Inflammatory macrophage (primary cell): Measurements from ENCODE around the gene SLC1A1.

ENCODE experiments used
- DNase-seq, 2 donors: peaks; one replicate each; pipeline ENCODE4 v3.0.0-alpha.2; 2020 to 2022
- total RNA-seq, 18 experiments: gene quantifications; one replicate each; lab custom pipeline; 2026; ENCODE audit warnings: mixed read lengths in 6 of 18, inconsistent platforms in 2 of 18; lab: John Stamatoyannopoulos, UW

SLC1A1 gene
- 0 to 0.10 (median 0) reads per million in 18 experiments for total RNA-seq

- DNase-seq: no peak
These were observed at the start of gene SLC1A1 for GRCh38 chr9:4489919-4490704. Gene SLC1A1 (plus strand): TSS chr9:4490468. CDS start chr9:4490680, 212 bp downstream.

- DNase-seq: no peak
These were observed 47.5 kb upstream of the SLC1A1 start for GRCh38 chr9:4442806-4443205.

- peak in 1 of 2 donors; percentile 3 for DNase-seq
These were observed 46.8 kb upstream of the SLC1A1 start for GRCh38 chr9:4443439-4443838.

GRCh38 chr9:4461437-4461836 lies 28.8 kb upstream of the SLC1A1 start:
- DNase-seq: no peak

DNA sequence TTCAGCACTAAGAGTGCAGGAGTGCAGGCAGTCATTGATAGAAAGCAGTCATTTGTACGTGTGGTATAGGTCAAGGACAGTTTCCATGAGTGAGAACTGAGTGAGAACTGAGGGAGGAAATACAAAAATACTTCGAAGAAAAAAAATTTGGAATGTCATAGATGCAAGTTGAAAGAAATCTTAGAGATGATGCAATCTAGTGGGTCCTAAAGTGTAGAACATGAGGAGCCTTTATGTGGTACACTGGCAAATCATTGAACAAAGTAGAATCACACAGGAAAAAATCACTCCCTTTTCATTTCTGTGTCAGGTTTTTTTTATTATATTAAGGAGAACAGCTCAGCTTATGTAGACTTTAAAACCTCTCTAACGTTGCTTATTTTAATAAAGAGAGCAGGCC lies 26.4 kb upstream of the SLC1A1 start:
- DNase-seq: no peak

DNA sequence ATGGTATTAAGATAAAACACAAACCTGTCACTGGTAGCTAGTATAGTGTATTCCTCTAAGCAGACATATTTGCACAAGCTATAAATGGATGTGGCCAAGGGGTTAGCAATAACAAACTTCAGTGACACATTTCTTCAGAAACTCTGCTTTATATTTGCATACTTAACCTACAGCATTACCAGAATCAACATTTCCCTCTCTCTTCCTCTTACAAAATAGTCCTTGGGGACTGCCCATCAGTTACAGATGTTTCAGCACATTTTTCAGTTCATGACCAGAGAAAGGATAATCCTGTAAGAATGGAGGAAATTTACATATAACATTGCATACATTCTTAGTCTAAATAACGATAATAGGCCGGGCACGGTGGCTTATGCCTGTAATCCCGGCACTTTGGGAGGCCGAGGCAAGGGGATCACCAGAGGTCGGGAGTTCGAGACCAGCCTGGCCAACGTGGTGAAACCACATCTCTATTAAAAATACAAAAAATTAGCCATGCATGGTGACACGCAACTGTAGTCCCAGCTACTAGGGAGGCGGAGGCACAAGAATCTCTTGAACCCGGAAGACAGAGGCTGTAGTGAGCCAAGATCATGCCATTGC lies 25.3 kb upstream of the SLC1A1 start:
- no peak for DNase-seq

DNA sequence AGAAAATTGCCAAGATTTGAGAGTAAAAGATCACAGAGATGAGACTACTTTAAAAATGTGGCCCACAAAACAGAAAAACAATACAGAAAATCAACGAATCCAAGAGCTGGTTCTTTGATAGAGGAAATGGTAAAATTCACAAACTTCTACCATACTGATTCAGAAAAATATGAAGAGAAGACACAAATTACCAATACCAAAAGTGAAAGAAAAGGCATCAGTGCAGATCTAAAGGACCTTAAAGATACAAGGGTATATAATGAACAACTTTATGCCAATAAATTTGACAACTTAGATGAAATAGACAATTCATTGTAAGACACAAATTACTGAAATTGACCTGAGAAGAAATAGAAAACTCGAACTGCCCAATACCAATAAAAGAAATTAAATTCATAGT lies 24.4 kb upstream of the SLC1A1 start:
- DNase-seq: no peak

GRCh38 chr9:4475301-4475700 lies 15.0 kb upstream of the SLC1A1 start:
- DNase-seq: no peak

DNA sequence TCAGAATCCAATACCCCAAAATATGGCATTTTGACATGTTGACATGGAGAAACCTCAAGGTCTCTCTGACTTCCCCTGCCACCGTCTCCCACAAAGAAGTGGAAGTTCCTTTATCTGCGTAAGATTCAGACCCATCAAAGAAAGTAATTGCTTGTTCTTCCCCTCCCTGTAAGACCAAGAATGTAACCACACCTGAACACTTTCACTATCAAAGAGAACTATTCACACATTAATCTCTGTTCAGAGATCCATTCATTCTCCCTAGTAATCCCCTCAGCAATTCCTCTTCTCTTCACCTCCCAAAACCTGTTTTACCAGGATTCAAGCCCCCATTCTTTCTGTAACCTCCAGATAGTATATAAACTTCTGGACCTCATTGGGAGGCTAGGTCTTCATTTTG lies 4.1 kb upstream of the SLC1A1 start:
- DNase-seq: no peak

DNA sequence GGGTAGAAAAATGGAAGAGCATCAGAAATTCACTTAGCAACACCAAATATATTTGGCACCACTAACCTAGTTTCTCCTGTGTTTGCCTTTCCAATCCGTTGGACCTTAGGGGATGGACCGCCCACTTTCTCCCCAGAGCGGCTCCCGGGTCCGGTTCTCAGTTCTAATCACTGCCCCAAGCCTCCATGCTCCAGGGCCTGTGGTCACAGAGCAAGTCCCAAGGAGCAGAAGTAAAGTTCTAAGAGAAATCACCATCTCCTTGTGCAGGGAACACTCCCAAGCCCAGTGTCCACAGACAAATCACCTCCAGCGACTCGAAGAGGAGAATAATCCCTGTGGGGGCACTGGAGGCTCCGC lies 728 bp upstream of the SLC1A1 start:
- no peak for DNase-seq

DNA sequence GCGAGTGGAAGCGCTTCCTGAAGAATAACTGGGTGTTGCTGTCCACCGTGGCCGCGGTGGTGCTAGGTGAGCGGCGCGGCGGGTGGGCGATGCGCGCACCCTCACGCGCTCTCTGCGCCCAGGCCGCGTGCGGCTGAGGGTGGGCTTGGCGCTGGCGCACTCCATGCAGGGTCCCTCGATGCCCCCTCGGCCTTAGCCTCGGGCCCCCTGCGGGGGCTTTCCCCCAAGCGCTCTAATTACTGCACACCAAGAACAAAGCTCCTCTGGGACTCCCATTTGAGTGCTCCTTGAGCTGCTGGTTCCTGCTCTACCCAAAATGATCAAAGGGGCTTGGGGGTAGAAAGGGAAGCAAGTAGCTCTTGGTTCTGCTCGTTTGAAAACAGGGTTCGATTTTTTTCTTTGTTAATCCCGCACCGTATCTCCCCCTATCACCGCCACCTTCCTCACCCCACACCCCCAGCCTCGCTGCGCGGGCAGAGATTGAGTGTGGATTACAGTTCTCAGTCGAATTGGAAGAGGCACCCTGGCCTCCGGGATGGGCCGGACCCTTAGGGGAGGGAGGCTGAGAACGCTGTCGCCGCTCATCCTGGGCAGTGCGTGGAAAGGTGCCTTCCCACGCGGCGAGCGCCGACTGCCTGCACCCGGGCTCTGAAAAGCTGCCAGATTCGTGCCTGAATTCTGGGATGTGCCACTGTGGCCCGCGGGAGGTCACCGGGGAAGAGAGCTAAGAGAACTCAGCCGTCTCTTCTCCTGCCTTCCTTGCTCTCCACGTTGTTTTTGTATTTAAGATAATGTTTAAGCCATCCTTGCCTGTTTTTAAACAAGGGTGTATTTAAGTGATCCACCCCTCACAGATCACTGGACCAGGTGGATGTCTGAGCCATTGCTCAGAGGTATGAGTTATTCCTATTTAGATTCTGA lies 697 bp downstream of the SLC1A1 start:
- no peak for DNase-seq

DNA sequence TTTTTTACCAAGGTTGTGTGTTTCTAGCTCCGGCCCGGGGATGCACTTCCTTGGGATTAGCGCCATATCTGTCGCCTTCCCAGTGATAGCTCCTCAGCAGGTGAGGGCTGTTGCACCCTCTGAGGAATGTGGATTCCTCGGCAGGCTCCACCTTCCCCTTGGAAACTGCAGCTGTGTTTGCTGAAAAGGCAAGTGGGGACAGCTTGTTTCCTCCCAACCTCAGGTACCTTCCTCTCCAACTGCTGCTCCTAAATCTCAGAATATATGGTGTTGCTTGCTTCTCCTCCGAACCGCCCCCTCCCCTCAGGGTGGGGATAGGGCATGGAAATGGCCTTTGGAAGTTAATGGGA lies 1.3 kb downstream of the SLC1A1 start:
- no peak for DNase-seq

DNA sequence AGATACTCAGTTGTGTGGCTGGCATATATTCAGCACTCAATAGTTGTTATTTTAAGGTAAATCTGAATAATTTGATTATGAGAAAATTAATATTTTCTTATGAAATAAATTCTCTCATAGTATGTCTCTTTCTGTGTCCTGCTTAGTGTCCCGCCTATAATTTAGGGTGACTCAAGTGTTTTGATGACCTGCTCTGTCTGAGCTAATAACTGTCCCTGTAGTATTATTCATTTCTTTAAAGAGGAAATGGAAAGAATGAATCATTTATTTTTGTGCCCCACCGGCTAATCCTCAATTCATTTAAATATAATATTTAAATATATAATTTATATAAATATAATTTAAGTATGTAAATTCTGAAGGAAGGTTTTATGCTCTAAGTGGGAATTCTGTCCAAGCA lies 4.1 kb downstream of the SLC1A1 start:
- no peak for DNase-seq

DNA sequence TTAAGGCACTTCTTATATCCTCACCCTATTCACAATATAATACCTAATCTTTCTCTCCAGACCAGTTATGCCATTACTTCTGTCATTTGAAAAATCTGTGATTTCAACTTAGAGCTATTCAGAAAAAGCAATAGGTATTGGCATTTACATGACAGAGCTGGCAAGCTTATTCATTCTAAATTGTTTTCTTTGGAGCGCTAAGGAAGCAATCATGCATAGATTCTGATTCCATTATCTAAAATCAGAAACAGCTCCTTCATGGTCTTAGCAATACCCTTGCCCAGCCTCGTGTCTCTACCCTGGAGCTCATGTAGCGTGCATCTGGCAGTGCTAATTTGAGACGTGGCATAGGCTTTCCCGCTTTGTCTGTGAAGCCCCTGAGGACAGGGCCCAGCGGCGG lies 4.5 kb downstream of the SLC1A1 start:
- DNase-seq: no peak

- DNase-seq: no peak
These were observed 5.3 kb downstream of the SLC1A1 start for GRCh38 chr9:4495537-4495936.

- DNase-seq: no peak
These were observed 6.2 kb downstream of the SLC1A1 start for GRCh38 chr9:4496497-4496896.

DNA sequence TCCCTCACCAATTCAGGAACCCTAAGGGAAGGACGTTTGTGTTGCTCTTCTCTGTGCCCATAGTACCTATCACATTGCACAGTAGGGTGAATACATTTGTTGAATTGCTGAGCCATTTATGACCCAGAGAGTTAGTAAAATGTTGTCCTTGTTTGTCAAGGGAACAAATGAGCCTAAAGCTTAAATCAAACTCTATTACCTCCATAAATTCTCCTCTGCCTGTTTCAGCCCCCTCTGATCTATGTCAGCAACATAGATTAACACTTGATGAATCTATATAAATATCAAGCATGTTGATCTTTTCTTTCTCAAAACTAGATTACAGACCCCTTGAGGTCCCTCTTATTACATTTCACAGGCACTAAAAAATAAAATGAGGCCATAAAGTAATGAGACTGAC lies 7.1 kb downstream of the SLC1A1 start:
- no peak for DNase-seq

- no peak for DNase-seq
These were observed 7.6 kb downstream of the SLC1A1 start for GRCh38 chr9:4497855-4498254.

GRCh38 chr9:4499917-4500316 lies 9.6 kb downstream of the SLC1A1 start:
- no peak for DNase-seq

GRCh38 chr9:4501147-4501507 lies 10.9 kb downstream of the SLC1A1 start:
- no peak for DNase-seq

DNA sequence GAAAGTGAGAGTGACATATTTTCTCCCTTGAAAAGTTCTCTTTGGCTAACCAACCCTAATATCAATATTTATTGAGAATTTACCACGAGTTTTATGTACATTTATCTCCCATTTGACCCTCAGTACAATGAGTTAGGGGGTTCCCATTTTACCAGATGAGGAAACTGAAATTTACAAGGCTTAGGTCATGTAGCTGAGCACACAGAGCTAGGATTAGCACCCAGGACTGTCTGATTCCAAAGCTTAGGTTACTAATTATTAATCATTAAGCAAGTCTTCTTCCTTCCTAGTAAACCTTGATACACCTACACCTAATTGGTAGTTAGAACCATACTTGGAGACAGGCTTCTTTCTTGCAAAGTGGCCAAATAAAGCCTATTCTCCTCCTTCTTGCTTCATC lies 12.2 kb downstream of the SLC1A1 start:
- no peak for DNase-seq

DNA sequence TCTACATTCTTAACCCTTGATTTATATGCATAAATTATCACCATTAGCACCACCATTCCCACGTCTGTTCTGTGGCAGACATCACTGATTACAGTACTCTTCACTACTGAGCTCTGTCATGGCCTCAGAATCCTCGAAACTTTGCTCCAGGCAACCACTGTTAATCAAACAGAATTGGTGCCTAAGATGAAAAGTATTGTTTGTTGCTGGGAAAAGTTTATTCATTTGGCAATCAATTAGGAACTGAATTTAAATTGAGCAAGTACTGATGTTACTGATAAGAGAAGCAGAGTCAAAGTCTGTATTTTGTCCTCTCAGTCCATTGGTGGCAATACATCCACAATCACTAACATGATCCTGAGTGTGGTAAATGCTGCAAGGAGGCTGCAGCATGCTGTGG lies 12.8 kb downstream of the SLC1A1 start:
- DNase-seq: no peak

DNA sequence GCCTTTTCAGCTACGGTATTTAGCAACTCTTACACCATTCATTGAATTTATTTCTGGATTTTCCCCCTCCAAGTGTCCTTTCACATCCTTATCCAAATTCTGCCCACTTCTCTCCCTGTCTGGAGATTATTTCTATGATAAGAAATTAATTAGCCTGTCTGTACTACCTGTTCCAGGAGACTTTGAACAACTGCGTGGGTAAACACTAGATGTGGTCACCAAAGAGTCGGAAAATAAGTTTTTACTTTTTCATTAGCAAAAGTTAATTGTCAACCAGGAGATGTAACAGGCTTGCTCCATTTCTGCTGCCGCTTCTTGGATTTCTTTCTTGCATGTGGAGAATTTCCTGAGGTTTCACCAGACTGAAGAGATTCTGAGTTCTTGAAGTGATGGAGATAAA lies 14.0 kb downstream of the SLC1A1 start:
- no peak for DNase-seq

- DNase-seq: no peak
These were observed 16.2 kb downstream of the SLC1A1 start for GRCh38 chr9:4506490-4506889.
